ENCODE measurements around the gene ST3GAL3.

DNA sequence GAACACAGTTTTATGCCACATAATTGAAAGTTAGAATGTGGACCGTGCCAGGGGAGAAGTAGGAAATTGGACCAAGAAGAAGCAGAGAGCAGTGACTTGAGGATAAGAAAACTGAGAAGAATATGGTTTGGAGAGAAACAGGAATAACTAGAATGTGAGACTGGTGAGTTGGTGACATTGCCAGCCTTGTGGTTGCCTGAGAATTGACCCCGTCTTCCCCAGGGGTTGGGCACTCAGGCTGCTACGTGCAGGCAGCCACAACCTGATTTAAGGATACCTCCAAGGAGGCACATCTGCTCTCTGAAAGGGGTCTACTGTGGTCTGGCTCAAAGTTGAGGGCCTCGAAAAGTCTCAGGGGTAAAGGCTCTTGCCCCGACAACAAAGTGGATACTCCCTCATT, 114.1 kb downstream of the ST3GAL3 start:
- TF ChIP-seq, protein P1, sequence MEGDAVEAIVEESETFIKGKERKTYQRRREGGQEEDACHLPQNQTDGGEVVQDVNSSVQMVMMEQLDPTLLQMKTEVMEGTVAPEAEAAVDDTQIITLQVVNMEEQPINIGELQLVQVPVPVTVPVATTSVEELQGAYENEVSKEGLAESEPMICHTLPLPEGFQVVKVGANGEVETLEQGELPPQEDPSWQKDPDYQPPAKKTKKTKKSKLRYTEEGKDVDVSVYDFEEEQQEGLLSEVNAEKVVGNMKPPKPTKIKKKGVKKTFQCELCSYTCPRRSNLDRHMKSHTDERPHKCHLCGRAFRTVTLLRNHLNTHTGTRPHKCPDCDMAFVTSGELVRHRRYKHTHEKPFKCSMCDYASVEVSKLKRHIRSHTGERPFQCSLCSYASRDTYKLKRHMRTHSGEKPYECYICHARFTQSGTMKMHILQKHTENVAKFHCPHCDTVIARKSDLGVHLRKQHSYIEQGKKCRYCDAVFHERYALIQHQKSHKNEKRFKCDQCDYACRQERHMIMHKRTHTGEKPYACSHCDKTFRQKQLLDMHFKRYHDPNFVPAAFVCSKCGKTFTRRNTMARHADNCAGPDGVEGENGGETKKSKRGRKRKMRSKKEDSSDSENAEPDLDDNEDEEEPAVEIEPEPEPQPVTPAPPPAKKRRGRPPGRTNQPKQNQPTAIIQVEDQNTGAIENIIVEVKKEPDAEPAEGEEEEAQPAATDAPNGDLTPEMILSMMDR (IDR thresholded peaks at IDR 0.05; ENCODE audit: borderline replicate concordance, extremely low read depth, low read length, poor library complexity, severe bottlenecking), result no peak
- no peak for TF ChIP-seq EZH2 (IDR thresholded peaks at IDR 0.05; ENCODE audit: borderline replicate concordance, low read depth, low read length, severe bottlenecking)

Measured in DND-41 (cell line).